Measurements from ENCODE around the gene NSD2.

DNA sequence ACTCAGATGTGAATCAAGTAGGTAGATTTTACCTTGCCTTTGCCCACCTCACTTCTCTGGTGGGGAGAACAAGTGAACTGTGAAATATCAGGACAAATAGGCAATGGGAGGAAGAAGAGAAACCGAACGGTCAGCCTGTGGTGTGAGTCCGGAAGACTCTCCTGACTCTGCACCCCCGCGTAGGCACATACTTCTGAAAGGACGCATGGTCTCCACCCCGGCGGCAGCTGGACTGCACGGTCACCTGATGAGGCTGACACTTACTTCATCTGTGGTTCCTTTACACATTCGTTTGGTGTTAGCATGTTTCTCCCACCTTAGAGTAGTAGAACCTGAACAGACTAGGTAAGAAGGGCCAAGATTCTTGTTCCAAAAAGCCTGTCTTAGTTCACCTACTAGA lies 79.2 kb downstream of the NSD2 start:
- TF ChIP-seq, protein P1, sequence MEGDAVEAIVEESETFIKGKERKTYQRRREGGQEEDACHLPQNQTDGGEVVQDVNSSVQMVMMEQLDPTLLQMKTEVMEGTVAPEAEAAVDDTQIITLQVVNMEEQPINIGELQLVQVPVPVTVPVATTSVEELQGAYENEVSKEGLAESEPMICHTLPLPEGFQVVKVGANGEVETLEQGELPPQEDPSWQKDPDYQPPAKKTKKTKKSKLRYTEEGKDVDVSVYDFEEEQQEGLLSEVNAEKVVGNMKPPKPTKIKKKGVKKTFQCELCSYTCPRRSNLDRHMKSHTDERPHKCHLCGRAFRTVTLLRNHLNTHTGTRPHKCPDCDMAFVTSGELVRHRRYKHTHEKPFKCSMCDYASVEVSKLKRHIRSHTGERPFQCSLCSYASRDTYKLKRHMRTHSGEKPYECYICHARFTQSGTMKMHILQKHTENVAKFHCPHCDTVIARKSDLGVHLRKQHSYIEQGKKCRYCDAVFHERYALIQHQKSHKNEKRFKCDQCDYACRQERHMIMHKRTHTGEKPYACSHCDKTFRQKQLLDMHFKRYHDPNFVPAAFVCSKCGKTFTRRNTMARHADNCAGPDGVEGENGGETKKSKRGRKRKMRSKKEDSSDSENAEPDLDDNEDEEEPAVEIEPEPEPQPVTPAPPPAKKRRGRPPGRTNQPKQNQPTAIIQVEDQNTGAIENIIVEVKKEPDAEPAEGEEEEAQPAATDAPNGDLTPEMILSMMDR (optimal IDR thresholded peaks at IDR 0.05 in 1 of 3, IDR thresholded peaks at IDR 0.05 in 1 of 3, conservative IDR thresholded peaks at IDR 0.05 in 1 of 3; ENCODE audit: extremely low read depth in 1 of 3, insufficient read depth in 2 of 3, low read length in 3 of 3), result no peak
- TF ChIP-seq EZH2 (IDR thresholded peaks at IDR 0.05; ENCODE audit: low read length), result no peak
